DLD1 (cell line): ENCODE results near the gene AP2B1.
"Not testable (repeated sequence)": the region's sequence is repeated elsewhere in the genome, so short reads cannot be mapped to it uniquely, and the experiment has no call there.

Source experiments
- in situ Hi-C: cut with HindIII; loops from 2 replicates; pipeline ENCODE4 v1.10.0; 2017; ENCODE audit warnings: low sequenced_read_pairs

AP2B1 gene

GRCh38 chr17:35587074-35587961 lies at the start of gene AP2B1:
Gene AP2B1 (plus strand): TSS chr17:35587322. CDS start chr17:35594031, 6,709 bp downstream.
- in situ Hi-C loops = no loop called here

GRCh38 chr17:35537601-35538141 lies 49.5 kb upstream of the AP2B1 start, which contains the start of gene SLFN12L:
Gene SLFN12L (minus strand): TSS chr17:35537678. CDS start chr17:35522364, 15,314 bp downstream.
- in situ Hi-C loops = no loop called here

GRCh38 chr17:35539659-35540026 lies 47.5 kb upstream of the AP2B1 start:
- in situ Hi-C loops = no loop called here

- in situ Hi-C loops = no loop called here
These were observed 46.3 kb upstream of the AP2B1 start for GRCh38 chr17:35540589-35541404.

GRCh38 chr17:35541434-35541833 lies 45.7 kb upstream of the AP2B1 start:
- in situ Hi-C loops = no loop called here

GRCh38 chr17:35542990-35543389 lies 44.1 kb upstream of the AP2B1 start:
- in situ Hi-C loops = no loop called here

GRCh38 chr17:35543856-35544255 lies 43.3 kb upstream of the AP2B1 start:
- in situ Hi-C loops = no loop called here

GRCh38 chr17:35545150-35545549 lies 42.0 kb upstream of the AP2B1 start:
- in situ Hi-C loops = no loop called here

GRCh38 chr17:35546487-35546886 lies 40.6 kb upstream of the AP2B1 start:
- in situ Hi-C loops = no loop called here

- in situ Hi-C loops = no loop called here
These were observed 38.8 kb upstream of the AP2B1 start for GRCh38 chr17:35548208-35548810.

GRCh38 chr17:35548978-35549377 lies 38.1 kb upstream of the AP2B1 start:
- in situ Hi-C loops = no loop called here

- in situ Hi-C loops = no loop called here
These were observed 33.8 kb upstream of the AP2B1 start for GRCh38 chr17:35553310-35553709.

GRCh38 chr17:35554668-35555067 lies 32.5 kb upstream of the AP2B1 start:
- in situ Hi-C loops = no loop called here

- in situ Hi-C loops = no loop called here
These were observed 31.4 kb upstream of the AP2B1 start for GRCh38 chr17:35555691-35556090.

GRCh38 chr17:35557353-35557752 lies 29.8 kb upstream of the AP2B1 start:
- in situ Hi-C loops = no loop called here

GRCh38 chr17:35559495-35560210 lies 27.5 kb upstream of the AP2B1 start:
- in situ Hi-C loops = no loop called here

- in situ Hi-C loops = no loop called here
These were observed 26.4 kb upstream of the AP2B1 start, which contains the start of gene SLFN14 for GRCh38 chr17:35560703-35561102. Gene SLFN14 (minus strand): TSS chr17:35560819. CDS start chr17:35558062, 2,757 bp downstream.

- in situ Hi-C loops = not testable (repeated sequence)
These were observed 23.9 kb upstream of the AP2B1 start for GRCh38 chr17:35563181-35563580.

GRCh38 chr17:35566968-35567367 lies 20.2 kb upstream of the AP2B1 start:
- in situ Hi-C loops = no loop called here

- in situ Hi-C loops = no loop called here
These were observed 18.6 kb upstream of the AP2B1 start for GRCh38 chr17:35568561-35568960.
